EH (cell line): Measurements from ENCODE around the gene UGT1A6.
"Not testable (repeated sequence)": the region's sequence is repeated elsewhere in the genome, so short reads cannot be mapped to it uniquely, and the experiment has no call there.

Experiments
- DNase-seq: peaks from one replicate; pipeline ENCODE4 v3.0.0-alpha.2; 2015; ENCODE audit warnings: low read depth

UGT1A6 gene

DNA sequence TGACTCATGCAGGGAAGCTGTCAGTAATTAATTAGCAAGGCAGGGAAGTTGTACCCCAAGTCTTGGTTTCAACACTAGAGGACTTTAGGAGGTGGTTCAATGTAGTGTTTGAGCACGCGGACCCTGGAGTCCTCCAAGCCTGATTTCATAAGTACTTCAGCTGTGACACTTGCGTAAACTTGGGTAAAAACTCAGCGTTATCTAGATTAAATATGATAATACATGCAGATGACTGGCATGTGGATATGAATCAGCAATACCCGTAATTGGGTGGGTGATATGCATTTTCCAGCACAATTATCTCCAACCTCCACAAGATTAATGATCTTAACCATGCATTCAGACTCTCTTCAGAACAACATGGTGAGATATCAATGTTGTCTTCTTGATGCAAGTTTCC, 5.8 kb upstream of the UGT1A6 start:
- no peak for DNase-seq

DNA sequence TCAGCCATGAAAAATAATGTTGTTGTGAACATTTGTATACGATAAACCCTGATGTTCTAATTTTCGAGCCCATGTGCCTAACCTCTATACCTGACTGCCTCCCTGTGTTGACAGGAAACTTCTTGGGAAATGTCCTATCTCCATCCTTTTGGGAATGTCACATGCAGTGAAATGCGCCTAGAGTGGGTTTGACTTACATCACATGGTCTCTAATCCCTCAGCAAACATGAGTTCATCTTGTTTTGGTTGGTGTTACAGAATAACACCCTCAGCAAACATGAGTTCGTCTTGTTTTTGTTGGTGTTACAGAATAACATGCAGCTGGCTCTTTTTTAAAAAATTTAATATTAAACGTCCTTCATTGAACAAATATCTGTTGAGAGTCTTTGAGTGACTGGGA, 4.3 kb upstream of the UGT1A6 start:
- DNase-seq = no peak

DNA sequence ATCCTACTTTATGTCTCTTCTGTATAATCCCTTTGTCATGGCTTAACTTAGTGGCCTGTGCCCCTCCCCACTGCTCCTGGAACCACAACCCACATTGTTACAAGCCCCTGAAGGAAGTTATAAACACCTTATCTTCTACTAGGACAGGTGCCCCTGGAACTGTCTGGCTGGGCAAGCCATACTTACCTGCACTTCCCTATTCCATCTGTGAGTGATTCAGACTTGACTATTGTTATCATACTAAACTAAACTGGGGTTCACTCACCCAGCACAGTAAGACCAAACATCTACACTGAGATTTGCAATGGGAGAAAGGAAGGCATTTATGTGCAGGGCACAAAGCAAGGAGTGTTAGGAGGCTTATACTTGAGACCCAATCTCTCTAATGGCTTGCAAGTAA, 3.7 kb upstream of the UGT1A6 start:
- no peak for DNase-seq

DNA sequence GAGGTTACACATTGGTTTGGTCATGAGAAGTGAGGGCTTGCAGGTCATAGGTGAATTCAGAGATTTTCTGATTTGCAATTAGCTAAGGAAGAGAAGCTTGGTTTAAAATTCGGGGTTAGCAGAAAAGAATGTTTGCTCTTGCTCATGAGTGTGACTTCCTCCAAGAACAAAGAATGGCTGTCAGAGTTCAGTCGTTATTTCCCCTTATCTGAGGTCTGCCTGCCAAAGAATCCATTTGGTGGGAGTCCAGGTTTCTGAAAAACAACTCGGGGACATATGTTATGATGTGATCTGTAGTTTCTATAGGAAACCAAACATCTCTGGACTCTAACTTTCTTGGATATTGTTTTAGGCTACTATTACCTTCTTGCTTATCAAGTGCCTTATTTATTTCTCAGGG, 3.2 kb upstream of the UGT1A6 start:
- DNase-seq = no peak

DNA sequence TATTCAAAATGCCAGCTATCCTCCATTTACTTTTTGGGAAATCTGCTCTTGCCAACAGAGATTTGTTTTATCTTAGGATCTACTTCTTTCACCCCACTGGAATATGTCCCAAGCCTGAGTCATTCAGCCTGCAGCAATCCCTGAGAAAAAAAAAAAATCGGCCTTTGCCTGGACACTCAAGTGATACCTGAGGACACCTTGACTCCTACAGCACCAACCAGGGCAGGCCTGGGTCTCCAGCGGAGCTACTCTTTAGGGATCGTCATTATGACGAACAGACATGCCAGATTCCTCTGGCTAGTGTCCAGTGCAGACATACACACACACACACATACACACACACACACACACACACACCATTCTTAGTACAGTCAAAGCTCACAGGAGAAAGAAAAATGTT, 2.2 kb upstream of the UGT1A6 start:
- peak; percentile 70 for DNase-seq

DNA sequence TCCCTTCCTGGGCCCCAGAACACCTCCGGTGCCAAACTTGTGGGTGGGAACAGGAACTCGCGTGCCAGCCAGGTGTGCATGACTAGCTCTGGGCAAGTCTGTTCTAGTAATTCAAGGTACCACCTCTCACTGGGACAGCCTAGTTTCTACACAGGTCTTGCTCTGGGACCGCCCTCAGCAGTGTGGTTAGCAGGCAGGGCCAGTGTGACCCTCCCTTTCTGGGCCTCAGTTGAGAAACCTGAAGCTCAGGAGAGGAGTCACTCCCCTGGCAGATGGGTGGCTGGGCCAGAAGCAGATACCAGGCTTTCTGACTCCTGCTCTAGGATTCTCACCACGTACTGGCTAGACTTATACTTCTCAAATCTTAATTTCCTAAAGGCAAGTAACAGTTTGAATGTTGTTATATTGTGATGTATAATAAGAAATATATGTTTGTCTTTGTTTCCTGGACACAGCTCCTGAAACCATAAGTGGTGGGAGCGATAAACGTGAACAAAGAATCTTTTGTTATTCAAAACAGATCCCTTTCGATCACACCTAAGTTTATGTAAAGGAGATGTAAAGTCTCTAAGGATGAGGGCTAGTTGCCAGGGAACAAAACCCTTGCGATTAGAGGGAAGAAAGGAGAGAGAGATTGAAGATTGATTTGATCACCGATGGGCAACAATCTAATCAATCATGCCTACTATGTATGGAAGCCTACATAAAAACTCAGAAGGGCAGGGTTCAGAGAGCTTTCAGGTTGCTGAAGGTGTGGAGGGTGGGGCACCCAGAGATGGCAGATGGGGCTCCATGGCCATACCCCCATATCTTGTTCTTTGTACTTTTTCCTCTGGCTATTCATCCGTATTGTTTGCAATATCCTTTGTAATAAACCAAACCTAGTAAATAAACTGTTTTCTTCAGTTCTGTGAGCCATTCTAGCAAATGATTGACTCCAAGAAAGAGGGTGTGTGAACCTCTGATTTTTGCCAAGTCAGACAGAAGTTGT, 952 bp upstream of the UGT1A6 start:
- no peak for DNase-seq

DNA sequence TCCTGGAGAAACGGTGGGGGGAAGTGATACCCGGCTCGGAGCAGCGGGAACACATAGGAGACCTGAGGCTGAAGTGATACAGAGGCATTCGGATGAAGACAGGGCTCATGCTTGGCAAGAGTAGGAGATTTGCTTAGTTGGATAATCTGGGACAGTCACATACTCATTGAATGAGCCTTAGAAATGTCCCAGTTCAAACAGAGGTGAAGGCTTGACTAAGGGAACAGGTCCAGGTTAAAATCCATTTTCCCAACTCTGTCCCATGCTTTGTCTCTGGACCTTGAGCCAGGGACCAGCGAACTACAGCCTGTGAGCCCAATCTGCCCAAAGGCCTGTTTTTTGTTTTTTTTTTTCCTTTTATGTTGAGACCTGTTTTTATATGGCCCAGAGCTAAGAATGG, 1.3 kb downstream of the UGT1A6 start:
- peak; percentile 24 for DNase-seq

DNA sequence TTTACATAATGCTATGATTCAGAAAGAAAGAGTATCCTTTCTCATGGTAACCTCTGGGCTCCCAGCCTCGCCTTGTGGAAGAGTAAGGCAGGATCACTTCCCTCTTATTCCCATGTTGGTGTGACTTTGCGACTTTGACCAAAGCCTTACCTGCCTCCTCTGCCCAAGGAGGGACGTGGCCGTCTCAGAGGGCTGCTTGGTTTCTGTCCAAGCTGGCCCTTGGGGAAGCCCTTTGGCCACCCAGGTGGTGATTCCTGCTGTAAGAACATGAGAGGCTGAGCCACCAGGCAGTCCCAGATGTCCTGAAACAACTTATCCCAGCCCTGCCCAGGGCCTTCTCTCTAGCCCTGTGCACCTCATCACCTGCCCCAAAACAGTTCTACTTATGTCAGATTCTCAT, 6.0 kb downstream of the UGT1A6 start:
- DNase-seq = no peak

DNA sequence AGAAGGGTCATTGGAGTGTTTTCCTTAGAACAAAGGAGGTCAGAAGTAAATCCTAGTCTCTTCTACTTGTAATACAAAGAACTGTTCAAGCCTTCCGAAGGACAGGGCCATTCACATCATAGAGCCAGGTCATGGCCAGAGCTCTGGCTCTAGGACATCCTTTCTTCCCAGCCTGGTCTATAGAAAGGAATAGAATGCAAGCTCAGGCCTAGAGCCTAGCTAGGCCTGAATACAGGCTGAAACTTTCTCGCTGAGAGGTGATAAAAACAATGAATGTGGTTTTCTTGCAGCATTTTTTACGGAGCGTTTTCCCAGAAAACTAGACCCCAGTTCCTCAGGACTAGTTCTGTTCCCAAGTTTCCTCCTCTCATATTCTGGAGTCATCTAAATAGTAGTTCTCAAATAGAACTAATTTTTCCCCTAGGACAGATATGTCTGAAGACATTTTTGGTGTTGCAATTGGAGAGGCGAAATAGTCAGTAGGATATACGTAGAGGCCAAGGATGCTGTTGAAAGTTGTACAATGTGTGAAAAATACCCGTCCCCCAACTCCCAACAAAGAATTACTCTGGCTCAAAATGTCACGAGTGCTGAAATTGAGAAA, 6.8 kb downstream of the UGT1A6 start:
- DNase-seq = no peak

DNA sequence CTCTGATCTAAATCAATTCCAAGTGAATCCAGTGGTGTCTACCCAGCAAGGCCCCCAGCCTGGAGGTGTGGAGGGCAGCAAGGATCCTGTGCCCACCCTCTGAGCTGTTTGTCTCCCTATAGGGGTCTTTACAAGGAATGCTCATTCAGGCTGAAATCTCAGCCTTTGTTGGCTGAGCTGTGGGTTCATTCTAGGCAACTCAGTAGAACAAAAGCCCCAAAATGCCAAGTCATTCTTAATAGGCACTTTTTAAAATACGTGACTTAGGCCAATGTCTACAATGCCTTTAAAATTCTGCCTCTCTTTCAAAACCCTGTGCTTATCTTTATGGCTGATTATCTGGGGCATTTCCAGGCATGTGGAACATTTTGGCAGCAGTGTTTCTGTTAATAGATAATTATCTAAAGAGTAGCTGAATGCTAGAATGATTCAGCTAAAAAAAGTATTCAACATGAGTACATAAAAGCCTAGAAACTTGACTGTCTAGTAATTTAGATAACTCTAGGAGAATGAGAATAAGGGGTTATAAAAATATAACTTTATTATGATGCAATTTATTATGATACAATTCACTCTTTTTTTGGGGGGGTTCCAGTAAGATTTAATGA, 7.4 kb downstream of the UGT1A6 start:
- peak; percentile 98 for DNase-seq

DNA sequence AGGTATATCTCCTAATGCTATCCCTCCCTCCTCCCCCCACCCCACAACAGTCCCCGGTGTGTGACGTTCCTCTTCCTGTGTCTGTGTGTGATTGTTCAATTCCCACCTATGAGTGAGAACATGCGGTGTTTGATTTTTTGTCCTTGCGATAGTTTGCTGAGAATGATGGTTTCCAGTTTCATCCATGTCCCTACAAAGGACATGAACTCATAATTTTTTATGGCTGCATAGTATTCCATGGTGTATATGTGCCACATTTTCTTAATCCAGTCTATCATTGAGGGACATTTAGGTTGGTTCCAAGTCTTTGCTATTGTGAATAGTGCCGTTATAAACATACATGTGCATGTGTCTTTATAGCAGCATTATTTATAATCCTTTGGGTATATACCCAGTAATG, 8.2 kb downstream of the UGT1A6 start:
- not testable (repeated sequence) for DNase-seq

DNA sequence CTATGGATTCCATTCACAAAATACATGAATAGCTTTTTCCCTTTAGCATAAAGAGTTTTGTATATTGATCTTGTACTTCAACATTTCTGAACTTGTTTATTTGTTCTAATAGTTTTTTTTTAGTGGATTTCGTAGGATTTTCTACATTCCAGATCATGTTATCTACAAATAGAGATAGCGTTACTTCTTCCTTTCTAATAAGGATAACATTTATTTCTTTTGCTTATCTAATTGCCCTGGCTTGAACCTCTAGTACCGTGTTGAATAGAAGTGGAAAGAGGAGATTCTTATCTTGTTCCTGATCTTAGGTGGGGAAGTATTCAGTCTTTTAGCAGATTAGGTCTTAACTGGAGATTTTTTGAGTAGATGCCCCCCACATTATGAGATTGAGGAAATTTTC, 9.5 kb downstream of the UGT1A6 start:
- no peak for DNase-seq

DNA sequence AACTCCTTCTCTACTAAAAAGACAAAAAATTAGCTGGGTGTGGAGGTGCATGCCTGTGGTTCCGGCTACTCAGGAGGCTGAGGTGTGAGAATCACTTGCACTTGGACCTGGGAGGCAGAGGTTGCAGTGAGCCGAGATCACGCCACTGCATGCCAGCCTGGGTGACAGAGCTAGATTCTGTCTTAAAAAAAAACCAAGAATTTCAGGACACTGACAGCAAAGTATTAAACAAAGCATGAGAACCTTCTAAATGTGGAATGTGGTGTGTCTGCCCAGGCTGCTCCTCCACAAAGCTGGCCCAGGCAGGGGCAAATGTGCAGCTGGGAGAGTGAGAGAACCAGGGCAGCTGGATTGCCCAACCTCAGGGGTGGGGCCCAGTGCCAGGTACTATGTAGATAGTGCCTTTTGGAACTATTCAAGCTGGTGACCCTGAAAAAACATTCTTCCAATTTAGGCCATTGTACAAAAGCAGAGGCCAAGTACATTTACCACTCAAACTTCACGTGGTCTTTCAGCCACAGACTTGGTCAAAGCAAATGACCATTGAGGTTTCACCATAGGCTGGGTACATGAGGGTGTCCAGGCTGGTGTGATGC, 13.3 kb downstream of the UGT1A6 start:
- DNase-seq = peak; percentile 87

DNA sequence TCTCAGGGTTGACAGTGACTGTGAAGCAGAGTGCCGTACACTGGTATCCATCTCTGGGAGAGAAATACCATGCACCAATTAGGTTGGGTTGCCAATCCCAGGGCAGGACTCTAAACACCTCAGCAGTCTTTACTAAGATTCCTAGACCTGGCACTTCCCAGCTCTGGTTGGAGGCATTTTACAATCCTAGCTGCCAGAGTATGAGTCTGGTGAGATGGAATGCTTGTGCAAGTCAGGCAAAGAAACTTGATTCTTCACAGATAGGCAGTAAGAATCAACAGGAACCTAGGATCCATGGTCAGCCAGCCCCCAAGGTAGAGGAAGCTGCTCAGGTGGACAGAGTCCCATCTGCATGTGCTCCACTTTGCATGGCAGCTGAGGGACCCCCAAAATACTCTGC, 14.0 kb downstream of the UGT1A6 start:
- peak; percentile 85 for DNase-seq

DNA sequence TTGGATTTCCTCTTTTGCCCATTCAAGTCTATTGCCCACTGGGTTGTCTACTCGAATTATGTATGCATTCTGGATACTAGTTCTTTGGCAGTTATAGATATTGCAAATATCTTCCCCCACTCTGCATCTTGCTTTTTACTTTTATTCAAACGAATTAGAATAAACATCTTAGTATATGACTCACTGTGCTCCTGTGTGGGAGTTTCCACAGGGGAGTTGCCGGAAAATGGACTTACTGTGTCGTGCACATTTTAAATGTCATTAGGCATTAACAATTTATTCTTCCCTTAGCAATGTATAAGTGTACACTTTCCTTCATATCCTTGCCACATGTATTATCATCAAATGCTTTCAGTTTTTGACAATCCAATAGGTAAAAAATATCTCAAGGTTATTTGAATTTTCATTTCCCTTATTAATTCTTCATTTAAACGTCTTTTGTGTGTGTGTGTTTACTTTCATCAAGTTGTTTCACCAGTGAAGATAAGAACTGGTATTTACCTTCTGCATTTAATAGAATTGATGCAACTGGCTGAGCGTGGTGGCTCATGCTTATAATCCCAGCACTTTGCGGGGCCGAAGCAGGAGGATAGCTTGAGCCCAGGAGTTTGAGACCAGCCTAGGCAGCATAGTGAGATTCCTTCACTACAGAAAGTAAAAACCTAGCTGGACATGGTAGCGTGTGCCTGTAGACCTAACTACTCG, 15.4 kb downstream of the UGT1A6 start:
- peak; percentile 57 for DNase-seq

DNA sequence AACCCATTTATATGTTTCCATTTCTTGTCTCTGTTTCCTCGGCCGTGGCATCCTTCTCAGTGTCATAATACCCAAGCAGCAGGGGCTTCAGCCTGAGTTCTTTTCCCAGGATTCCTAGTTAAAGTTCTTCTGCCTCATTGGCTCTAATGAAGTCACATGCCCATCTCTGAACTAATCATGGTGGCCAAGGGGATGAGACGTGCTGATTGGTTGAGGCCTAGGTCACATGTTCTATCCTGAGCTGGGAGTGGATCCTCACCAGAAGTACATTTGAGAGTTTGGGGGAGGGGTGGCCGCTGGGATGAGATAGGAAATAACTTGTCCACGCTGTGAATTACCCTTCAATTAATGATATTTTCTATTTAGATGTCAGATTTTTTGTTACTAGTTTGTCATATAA, 16.3 kb downstream of the UGT1A6 start:
- DNase-seq = no peak

DNA sequence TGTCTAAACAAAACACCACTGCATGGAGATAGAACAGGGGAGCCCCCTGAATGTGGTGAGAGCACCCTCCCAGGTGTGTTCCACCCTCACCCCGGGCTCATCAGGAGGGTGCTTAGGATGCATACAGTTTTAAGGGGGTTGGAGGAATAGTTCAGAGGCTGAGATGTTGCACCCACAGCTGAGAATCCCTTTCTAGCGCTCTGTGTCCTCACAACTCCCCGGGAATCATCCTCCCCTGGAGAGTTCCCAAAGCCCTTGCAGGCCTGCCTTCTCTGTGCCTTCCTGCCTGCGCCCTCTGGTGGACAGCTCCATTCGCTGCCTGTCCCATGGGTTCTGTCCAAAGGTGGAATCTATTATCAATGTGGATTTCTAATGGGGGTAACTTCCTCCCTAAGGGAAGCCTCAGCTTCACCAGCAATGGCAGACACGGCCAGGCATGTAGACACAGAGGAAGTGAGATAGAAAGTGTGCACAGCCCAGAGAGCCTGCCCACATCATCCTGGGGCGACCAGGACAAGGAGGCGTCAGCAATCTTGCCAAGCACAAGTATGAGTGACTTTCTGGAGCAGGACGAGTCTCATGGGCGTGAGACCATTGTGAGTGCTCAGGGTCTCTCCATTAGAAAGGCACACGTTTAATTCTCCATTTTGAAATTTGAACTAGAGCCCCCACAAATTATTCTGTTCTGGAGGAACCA, 18.8 kb downstream of the UGT1A6 start:
- peak; percentile 88 for DNase-seq

DNA sequence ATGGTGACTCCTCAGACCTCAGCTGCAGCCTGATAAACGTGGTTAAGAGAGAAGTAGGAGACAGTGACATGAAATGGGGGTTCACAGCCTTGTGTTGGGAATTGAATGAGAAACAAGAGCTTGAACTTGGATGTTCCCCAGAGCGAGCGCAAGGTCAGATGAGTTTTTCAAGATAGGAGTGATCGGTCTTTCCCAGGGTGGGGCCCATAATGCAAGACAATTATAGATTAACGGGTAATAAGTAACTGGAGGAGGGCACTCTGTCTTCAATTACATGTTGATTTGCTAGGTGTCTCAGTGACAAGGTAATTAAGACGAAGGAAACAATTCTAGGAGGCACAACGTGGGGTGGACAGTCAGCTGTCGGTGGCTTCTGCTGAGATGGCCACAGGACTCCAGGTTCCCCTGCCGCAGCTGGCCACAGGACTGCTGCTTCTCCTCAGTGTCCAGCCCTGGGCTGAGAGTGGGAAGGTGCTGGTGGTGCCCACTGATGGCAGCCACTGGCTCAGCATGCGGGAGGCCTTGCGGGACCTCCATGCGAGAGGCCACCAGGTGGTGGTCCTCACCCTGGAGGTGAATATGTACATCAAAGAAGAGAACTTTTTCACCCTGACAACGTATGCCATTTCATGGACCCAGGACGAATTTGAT, 20.0 kb downstream of the UGT1A6 start, which contains the start of gene UGT1A5:
Gene UGT1A5 (plus strand): TSS at position 297 of the 651 bp plus-strand sequence. CDS start 85 bp downstream, at position 382.
- no peak for DNase-seq

DNA sequence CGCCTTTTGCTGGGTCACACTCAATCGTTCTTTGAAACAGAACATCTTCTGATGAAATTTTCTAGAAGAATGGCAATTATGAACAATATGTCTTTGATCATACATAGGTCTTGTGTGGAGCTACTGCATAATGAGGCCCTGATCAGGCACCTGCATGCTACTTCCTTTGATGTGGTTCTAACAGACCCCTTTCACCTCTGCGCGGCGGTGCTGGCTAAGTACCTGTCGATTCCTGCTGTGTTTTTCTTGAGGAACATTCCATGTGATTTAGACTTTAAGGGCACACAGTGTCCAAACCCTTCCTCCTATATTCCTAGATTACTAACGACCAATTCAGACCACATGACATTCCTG, 20.5 kb downstream of the UGT1A6 start:
- DNase-seq = no peak

DNA sequence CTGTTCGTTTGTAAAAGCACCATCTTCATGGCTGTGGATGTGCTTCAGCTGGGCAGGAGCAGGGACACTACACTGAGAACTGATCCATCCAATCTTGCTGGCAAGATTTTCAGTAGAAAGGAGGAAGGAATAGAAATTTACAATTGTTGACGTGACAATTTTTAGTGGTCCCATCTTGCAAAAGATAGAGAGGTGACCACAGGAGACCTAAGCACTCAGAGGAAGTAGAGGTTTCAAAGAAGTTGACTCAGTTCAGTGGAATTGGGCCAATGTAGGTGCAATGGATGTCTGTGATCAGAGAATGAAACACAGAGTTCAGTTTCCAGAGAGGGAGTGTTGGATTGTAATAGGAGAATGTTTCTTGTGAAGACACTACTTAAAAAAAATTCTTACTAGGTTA, 21.4 kb downstream of the UGT1A6 start:
- no peak for DNase-seq

DNA sequence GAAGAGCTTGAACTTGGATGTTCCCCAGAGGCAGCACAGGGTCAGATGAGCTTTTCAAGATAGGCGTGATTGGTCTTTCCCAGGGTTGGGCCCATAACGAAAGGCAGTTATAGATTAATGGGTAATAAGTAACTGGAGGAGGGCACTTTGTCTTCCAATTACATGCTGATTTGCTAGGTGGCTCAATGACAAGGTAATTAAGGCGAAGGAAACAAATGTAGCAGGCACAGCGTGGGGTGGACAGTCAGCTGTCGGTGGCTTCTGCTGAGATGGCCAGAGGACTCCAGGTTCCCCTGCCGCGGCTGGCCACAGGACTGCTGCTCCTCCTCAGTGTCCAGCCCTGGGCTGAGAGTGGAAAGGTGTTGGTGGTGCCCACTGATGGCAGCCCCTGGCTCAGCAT, 25.9 kb downstream of the UGT1A6 start, which contains the start of gene UGT1A4:
Gene UGT1A4 (plus strand): TSS at position 185 of the 400 bp plus-strand sequence. CDS start 85 bp downstream, at position 270.
- no peak for DNase-seq
